ENCODE data around the gene SPRR2G.
"Not testable (repeated sequence)": the region's sequence is repeated elsewhere in the genome, so short reads cannot be mapped to it uniquely, and the experiment has no call there.

SPRR2G gene

DNA sequence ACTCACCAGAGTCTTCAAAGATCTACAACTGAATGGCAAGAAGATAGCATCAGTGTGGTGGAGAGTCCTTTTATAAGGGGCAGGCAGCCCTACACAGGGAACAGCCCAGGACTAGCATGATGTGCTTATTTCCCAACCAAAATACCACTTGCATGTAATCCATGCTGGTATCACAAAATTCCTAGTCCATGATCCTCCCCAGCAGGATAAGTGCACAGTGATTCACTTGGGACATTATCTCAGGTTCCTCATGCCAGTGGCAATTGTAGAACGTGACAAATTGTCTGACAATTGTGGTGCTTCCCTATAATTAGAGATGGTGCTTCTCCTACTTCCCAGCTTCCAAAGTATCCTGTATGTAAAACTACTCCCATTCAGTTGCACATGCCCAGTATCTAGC, at the start of gene SPRR2G:
SPRR2G (minus strand) TSS at position 45 of the 400 bp plus-strand sequence. CDS start 780 bp downstream, outside the sequence.
- ATAC-seq (ENCODE audit: low read depth): no peak
- no peaks in the 10 kb centered on the region for H3K36me3 Mint-ChIP-seq
- no peak within 1 kb of the TSS for H3K4me3 Mint-ChIP-seq
- peaks cover 17% of the 10 kb centered on the region for H3K27me3 Mint-ChIP-seq
- H3K9me3 Mint-ChIP-seq: no peaks in the 10 kb centered on the region
- no peaks in the 10 kb centered on the region for H3K4me1 Mint-ChIP-seq
- no peak for DNase-seq (ENCODE audit: low spot score in 2 of 2)
- no peak within 1 kb of the TSS for H3K27ac Mint-ChIP-seq

DNA sequence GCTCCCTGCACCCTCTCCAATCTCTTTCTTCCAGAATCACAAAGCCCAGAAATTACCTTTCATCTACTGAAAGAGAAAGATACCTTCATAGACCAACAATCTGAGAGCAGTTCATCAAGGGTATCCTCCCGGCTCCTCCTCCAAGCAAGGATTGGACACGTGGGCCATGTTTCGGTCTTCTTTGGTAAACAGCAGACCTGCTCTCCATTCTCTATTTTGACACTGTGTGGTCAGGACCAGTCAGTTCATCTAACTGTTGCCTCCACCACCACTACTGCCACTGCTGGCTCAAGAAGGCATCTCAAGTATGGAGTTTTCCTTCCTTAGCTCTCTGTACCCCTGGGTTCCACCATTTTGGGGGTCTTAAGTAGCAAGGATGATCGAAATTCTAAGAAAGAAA, 44.5 kb upstream of the SPRR2G start:
- H3K4me1 Mint-ChIP-seq: no peaks in the 10 kb centered on the region
- DNase-seq (ENCODE audit: low spot score in 2 of 2) (no peak), ATAC-seq (ENCODE audit: low read depth) (no peak)
- peaks cover 23% of the 10 kb centered on the region for H3K27me3 Mint-ChIP-seq
- H3K36me3 Mint-ChIP-seq: no peaks in the 10 kb centered on the region
- H3K4me3 Mint-ChIP-seq: no peak overlapping the region
- no peak overlapping the region for H3K27ac Mint-ChIP-seq
- no peaks in the 10 kb centered on the region for H3K9me3 Mint-ChIP-seq

DNA sequence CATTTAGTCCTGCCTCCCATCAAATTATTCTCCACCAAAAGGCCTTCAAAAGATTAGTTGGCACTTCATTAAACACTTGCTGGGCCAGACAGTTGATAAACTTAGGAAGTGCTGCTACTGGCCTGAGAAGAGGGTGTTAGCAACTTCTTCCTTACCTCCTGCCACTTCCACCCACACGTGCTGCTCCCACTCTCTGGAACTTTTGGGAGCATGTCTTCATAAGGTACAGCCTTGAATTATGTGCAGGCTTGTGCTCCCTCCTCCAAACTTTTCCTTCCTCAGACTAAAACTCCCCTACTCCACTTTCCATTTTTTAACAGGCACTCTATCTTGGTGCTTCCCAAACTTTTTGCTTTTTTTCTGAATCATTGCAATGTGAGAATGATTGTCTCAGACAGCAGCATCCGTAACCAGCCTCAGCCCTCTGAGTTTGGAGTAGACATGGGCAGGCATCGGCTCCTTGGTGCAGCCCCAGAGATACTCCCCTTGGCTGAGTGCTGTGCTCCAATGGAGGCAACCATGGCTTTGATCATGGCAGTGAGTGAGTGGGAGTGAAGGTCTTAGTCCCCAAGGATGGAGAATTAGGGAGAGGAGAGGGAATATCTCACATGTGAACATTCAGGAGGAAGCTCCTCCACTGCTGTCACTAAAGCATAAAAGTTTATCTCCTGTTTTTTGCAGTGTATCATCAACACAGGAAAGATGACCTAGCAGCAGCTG, 43.8 kb upstream of the SPRR2G start:
- no peaks in the 10 kb centered on the region for H3K36me3 Mint-ChIP-seq
- H3K4me1 Mint-ChIP-seq: no peaks in the 10 kb centered on the region
- ATAC-seq (ENCODE audit: low read depth) (no peak), DNase-seq (ENCODE audit: low spot score in 2 of 2) (no peak)
- no peak overlapping the region for H3K27ac Mint-ChIP-seq
- H3K9me3 Mint-ChIP-seq: no peaks in the 10 kb centered on the region
- no peak overlapping the region for H3K4me3 Mint-ChIP-seq
- peaks cover 24% of the 10 kb centered on the region for H3K27me3 Mint-ChIP-seq

DNA sequence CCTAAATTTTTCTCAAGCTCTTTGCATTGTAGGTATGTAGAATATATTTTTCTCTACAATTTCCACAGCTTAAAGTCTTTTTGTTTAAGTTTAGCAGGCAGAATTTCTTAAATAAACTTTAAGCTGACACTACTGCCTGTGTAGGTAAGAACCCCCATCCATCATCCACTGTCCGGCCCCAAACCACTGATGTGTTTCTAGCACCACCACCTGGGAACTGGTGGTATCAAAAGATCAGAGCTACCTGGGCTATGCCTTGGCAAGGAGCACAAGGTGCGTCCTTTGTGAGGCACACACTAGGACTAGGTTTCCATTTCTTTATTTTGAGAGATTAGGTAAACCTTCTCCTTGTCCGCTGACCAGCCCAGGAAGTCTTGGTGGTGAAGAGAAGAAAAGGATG, 42.0 kb upstream of the SPRR2G start:
- H3K27ac Mint-ChIP-seq: no peak overlapping the region
- no peaks in the 10 kb centered on the region for H3K36me3 Mint-ChIP-seq
- no peak overlapping the region for H3K4me3 Mint-ChIP-seq
- ATAC-seq (ENCODE audit: low read depth) (no peak), DNase-seq (ENCODE audit: low spot score in 2 of 2) (no peak)
- H3K9me3 Mint-ChIP-seq: no peaks in the 10 kb centered on the region
- peaks cover 16% of the 10 kb centered on the region for H3K27me3 Mint-ChIP-seq
- H3K4me1 Mint-ChIP-seq: no peaks in the 10 kb centered on the region

DNA sequence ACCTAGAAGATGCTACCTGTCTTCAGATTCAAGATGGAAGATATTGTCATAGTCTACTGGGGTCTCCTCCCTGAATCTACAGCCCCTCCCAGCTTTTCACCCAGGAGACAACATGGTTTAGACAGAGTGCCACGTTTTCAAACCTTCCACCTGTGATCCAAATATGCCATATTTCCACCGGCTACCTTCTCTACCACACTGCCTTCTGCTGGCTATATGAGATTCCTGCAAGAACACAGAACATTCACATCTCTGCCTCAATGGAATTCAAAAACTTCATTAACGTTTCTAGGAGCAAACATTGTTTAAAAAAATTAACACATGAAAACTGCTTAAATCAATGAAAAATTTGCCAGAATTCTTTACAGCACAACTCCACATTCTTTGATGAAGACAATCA, 39.7 kb upstream of the SPRR2G start:
- no peak overlapping the region for H3K4me3 Mint-ChIP-seq
- peaks cover 9% of the 10 kb centered on the region for H3K9me3 Mint-ChIP-seq
- ATAC-seq (ENCODE audit: low read depth) (no peak), DNase-seq (ENCODE audit: low spot score in 2 of 2) (no peak)
- H3K36me3 Mint-ChIP-seq: no peaks in the 10 kb centered on the region
- H3K27me3 Mint-ChIP-seq: peaks cover 19% of the 10 kb centered on the region
- no peaks in the 10 kb centered on the region for H3K4me1 Mint-ChIP-seq
- H3K27ac Mint-ChIP-seq: no peak overlapping the region

DNA sequence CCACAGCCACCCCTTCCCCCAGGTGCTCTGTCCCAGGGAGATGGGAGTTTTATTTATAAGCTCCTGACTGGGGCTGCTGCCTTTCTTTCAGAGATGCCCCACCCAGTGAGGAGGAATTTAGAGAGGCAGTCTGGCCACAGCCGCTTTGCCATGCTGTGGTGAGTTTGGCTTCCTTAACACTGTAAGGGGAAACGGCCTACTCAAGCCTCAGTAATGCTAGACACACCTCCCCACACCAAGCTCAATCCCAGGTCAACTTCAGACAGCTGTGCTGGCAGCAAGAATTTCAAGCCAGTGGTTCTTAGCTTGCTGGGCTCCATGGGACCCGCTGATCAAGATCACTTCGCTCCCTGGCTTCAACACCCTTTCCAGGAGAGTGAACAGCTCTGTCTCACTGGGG, 37.6 kb upstream of the SPRR2G start:
- not testable (repeated sequence) for H3K27me3 Mint-ChIP-seq; DNase-seq (ENCODE audit: low spot score in 2 of 2); H3K27ac Mint-ChIP-seq; H3K36me3 Mint-ChIP-seq; ATAC-seq (ENCODE audit: low read depth); H3K4me1 Mint-ChIP-seq; H3K4me3 Mint-ChIP-seq; H3K9me3 Mint-ChIP-seq

DNA sequence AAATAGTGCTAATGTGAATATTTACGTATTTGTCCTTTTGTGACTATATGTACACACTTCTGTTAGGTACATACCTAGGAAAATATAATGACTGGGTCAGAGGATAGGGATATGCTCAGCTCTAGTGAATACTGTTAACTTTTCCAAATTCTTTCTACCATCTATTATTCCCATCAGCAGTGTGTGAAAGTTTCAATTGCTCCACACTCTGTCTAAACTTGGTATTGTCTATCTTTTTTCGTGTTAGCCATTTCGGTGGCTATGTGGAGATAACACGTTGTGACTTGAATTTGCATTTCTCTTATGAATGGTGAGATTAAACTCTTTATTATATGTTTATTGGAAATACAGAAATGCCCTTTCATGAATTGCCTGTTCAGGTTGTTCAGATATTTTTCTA, 29.9 kb upstream of the SPRR2G start:
- DNase-seq (ENCODE audit: low spot score in 2 of 2): no peak
- Mint-ChIP-seq H3K36me3 (no peaks in the 10 kb centered on the region), H3K4me1 (no peaks in the 10 kb centered on the region), H3K27ac (no peak overlapping the region), H3K27me3 (peaks cover 2% of the 10 kb centered on the region), H3K9me3 (peaks cover 1% of the 10 kb centered on the region), H3K4me3 (no peak overlapping the region)
- no peak for ATAC-seq (ENCODE audit: low read depth)

DNA sequence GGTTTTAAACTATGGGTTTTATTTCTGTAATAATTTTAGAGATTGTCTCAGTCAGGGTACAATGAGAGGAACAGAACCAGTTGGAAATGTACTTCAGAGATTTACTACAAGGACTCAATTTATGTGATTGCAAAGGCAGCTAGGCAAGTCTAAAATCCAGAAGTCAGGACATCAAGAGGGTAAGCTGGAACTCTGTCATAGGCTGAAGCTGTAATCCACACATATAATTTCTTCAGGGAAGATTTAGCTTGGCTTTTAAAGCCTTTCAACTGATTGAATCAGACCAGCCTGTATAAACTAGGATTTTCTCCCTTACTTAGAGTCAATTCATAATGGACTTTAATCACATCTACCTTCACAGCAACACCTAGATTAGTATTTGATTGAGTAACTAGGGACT, 28.2 kb upstream of the SPRR2G start:
- H3K9me3 Mint-ChIP-seq: no peaks in the 10 kb centered on the region
- H3K27me3 Mint-ChIP-seq: peaks cover 2% of the 10 kb centered on the region
- DNase-seq (ENCODE audit: low spot score in 2 of 2) (no peak), ATAC-seq (ENCODE audit: low read depth) (no peak)
- H3K27ac Mint-ChIP-seq: no peak overlapping the region
- no peaks in the 10 kb centered on the region for H3K36me3 Mint-ChIP-seq
- H3K4me3 Mint-ChIP-seq: no peak overlapping the region
- H3K4me1 Mint-ChIP-seq: no peaks in the 10 kb centered on the region

DNA sequence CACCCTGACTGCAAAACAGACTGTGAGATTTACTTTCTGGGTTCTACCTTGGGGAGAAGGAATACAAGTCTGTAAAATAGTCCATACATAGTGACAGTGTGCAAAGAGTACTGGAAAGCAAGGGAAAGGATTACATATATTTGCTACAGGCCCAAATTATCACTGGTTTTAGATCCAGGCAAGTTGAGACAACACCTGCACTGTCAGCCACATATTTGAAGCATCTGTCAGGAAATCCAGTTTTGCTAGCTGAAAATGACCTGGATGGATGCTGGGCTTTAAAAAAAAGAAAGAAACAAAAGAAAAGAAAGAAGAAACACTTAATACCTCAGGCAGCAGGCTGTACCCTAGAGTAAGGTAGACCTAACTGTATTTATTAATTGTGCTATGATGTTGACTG, 23.9 kb upstream of the SPRR2G start:
- Mint-ChIP-seq H3K9me3 (no peaks in the 10 kb centered on the region), H3K27ac (no peak overlapping the region), H3K36me3 (no peaks in the 10 kb centered on the region), H3K27me3 (peaks cover 6% of the 10 kb centered on the region), H3K4me1 (no peaks in the 10 kb centered on the region), H3K4me3 (no peak overlapping the region)
- ATAC-seq (ENCODE audit: low read depth): no peak
- DNase-seq (ENCODE audit: low spot score in 2 of 2): no peak

DNA sequence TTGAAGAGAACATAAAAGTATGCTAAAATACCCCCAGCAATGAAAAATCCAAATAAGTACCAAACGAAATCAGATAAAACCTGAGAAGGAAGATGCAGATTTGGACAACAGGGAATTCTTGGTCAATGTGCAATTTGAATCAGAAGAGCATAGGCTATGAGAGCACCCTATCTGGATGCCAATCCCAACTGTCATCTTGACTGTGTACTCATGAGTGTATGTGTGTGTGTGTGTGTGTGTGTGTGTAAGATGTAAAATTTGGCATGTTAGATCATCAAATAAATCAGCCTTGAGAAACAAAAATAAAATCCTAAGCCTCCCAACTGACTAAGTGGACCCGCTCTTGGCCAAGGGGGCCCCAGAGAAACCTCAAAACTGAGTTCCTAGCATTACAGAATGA, 18.0 kb upstream of the SPRR2G start:
- DNase-seq (ENCODE audit: low spot score in 2 of 2): no peak
- Mint-ChIP-seq H3K36me3 (no peaks in the 10 kb centered on the region), H3K4me3 (no peak overlapping the region), H3K9me3 (no peaks in the 10 kb centered on the region), H3K27me3 (peaks cover 11% of the 10 kb centered on the region), H3K27ac (no peak overlapping the region), H3K4me1 (no peaks in the 10 kb centered on the region)
- no peak for ATAC-seq (ENCODE audit: low read depth)

DNA sequence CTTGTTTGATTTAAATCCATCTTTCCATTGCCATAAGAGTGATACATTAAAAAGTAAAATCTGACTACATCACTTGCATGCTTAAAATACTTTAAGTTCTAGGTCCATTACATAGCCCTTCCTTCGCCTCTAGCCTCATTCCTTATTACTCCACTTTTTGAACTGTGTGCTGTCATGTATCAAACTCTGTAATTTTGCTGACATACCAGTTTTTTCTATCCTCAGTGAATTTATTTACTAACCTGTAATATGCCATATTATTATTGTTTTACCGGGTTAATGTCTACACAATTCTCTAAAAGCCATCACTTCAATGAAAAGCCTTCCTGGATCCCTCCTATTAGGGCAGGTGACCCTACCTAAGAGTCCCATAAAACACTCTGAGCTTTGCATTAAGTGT, 4.9 kb upstream of the SPRR2G start:
- Mint-ChIP-seq H3K4me3 (no peak overlapping the region), H3K36me3 (no peaks in the 10 kb centered on the region), H3K4me1 (no peaks in the 10 kb centered on the region), H3K9me3 (peaks cover 7% of the 10 kb centered on the region), H3K27me3 (peaks cover 11% of the 10 kb centered on the region), H3K27ac (no peak overlapping the region)
- ATAC-seq (ENCODE audit: low read depth) (no peak), DNase-seq (ENCODE audit: low spot score in 2 of 2) (no peak)

DNA sequence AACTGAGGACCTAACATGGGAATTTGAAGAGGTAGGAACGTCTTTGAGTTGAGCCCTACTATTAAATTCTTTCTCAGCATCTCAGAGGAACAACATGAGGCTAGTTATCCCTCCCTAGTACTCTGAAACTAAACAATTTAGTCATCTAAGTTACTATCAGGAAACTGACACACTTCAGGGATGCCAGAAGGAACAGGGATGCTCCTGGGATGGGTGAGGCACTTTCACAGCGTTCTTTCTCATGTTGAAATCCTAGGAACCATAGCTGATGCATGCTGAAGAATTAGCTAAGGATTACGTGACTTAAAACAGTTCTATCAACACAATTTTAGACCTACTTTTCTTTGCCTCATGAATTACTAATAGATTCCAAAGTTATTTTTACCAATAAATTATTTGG, 1.8 kb upstream of the SPRR2G start:
- Mint-ChIP-seq H3K27me3 (peaks cover 15% of the 10 kb centered on the region), H3K4me1 (no peaks in the 10 kb centered on the region), H3K4me3 (no peak overlapping the region), H3K27ac (no peak overlapping the region), H3K36me3 (no peaks in the 10 kb centered on the region), H3K9me3 (peaks cover 2% of the 10 kb centered on the region)
- no peak for ATAC-seq (ENCODE audit: low read depth)
- no peak for DNase-seq (ENCODE audit: low spot score in 2 of 2)

DNA sequence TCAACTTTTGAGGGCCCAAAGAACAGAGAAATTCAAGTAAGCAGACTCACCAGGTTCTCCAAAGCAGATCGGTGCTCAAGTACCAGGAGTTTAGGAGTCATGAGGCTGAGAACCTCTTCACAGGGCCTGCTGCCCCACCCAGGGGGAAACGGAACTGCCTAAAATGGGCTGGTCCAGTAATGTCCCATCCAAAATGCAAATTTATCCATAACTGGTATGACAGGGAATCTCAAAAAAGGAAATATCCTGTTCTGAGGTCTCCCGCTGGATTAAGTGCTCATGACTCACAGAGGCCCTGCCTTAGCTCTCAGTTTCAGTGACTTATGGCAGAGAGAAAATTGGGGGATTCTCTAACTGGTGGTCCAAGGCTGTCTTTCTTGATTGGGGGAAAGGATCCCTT, 9.3 kb downstream of the SPRR2G start:
- Mint-ChIP-seq H3K36me3 (no peaks in the 10 kb centered on the region), H3K9me3 (peaks cover 2% of the 10 kb centered on the region), H3K4me1 (no peaks in the 10 kb centered on the region), H3K27me3 (peaks cover 15% of the 10 kb centered on the region), H3K4me3 (no peak overlapping the region), H3K27ac (no peak overlapping the region)
- no peak for ATAC-seq (ENCODE audit: low read depth)
- DNase-seq (ENCODE audit: low spot score in 2 of 2): no peak

DNA sequence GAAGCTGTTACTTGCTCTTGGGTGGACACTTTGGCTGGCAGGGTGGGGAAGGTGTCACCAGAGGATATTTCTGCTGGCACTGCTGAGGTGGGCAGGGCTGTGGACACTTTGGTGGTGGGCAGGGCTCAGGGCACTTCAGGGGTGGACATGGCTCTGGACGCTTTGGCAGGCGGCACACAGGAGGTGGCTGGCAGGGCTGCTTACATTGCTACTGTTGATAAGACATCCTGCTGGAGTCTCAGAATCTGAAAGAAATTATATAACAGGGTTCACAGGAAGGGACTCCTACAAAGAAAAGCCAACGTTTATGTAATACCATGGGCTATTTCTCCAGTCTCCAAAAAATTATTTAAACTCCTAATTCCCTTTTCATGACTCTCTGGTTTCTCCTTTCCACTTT, 10.2 kb downstream of the SPRR2G start:
- H3K9me3 Mint-ChIP-seq: peaks cover 2% of the 10 kb centered on the region
- no peaks in the 10 kb centered on the region for H3K4me1 Mint-ChIP-seq
- no peaks in the 10 kb centered on the region for H3K36me3 Mint-ChIP-seq
- DNase-seq (ENCODE audit: low spot score in 2 of 2): no peak
- peaks cover 12% of the 10 kb centered on the region for H3K27me3 Mint-ChIP-seq
- ATAC-seq (ENCODE audit: low read depth): no peak
- no peak overlapping the region for H3K27ac Mint-ChIP-seq
- H3K4me3 Mint-ChIP-seq: no peak overlapping the region

DNA sequence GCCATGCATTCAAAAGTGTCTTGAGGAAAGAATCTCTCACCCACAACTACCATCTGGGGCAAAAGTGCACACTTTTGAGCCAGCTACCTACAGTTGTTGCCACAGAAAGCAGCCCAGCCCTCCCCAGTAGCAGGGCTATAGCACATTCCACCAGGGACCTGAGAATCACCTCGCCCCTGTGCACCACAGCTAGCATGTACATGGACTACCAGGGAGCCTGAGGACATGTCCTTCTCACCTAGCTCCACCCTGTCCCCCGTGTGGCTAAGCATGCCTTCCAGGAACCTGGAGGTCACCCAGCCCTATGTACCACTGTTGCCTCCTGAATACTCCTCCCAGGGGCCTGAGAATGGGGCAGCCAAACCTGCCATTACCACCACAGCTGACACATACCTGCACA, 16.9 kb downstream of the SPRR2G start:
- no peaks in the 10 kb centered on the region for H3K36me3 Mint-ChIP-seq
- H3K27me3 Mint-ChIP-seq: peaks cover 29% of the 10 kb centered on the region
- H3K9me3 Mint-ChIP-seq: peaks cover 2% of the 10 kb centered on the region
- H3K27ac Mint-ChIP-seq: no peak overlapping the region
- no peaks in the 10 kb centered on the region for H3K4me1 Mint-ChIP-seq
- ATAC-seq (ENCODE audit: low read depth): no peak
- no peak for DNase-seq (ENCODE audit: low spot score in 2 of 2)
- H3K4me3 Mint-ChIP-seq: no peak overlapping the region

Measured in memory B cell (primary cell).